NCI-H146 treated with DMSO at 0.1 percent for 48 hours (cell line): ENCODE results near the gene CFAP73.
A peak's percentile ranks its signal among the peaks of the same experiment; 100 is the strongest.

ENCODE experiments used
- DNase-seq: peaks from one replicate; lab custom pipeline; 2025; ENCODE audit not compliant: unreplicated experiment; lab: John Stamatoyannopoulos, UW

Gene CFAP73

DNA sequence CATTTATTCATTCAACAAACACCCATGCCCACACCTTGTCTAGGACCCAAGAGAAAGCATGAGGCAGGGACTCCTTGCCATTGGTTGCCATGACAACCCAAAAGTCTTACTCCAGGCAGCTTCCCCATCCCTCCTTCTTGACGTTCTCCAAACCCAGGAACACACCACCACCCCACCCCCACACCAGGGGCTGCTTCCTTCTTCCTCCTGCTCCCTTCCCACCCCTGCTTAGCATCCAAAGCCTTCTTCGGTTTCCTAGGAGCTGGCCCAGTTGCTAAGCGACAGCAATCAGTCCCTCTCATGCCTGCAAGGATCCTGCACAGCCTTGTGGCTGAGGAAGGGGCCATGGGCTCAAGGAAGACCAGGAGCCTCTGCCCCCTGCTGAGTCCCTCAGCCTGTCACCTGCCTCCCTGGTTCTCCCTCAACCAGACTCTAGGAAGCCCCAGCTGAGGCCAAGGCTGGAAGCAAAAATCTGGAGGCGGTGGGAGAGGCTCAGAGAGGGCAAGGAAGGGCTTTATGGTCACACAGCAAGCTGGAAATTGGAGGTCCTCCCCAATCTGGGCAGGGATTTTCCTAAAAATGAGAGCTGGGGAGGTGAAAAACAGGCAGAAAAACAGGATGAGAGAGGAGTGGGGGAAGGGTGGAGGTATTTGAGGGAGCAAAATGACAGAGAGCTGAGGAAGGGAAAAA is 29.4 kb upstream of the CFAP73 start:
- DNase-seq = no peak

DNA sequence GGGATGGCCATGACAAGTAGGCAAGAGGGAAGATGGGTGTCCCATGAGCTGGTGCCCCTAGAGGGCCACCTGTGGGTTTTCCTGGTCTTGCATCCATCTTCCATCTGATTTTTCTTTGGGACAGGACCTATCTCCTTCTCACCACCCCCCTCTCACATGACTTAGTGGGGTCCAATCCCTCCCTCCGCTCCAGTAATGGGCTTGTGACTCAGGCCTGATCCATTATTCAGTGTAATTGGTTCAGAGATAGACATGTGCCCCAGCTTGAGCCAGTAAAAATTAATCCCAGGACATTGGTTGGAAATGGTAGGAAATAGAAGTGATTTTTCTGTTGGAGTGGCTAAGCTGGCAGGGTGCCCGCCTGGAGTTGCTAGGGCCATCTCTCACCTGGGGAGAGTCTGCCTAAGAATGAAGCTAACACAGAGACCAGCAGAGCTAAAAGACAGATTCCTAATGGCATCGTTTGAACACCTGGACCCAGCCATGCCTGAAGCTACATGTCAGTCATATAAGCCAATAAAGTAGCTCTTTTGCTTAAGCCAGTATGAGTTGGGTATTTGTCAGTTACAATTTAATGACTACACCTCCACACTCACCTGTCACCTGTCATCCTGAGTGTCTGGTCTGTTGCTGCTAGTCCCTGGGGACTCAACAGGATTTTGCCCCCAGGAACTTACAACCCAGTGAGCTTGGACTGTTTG is 28.7 kb upstream of the CFAP73 start:
- peak; percentile 76 for DNase-seq

DNA sequence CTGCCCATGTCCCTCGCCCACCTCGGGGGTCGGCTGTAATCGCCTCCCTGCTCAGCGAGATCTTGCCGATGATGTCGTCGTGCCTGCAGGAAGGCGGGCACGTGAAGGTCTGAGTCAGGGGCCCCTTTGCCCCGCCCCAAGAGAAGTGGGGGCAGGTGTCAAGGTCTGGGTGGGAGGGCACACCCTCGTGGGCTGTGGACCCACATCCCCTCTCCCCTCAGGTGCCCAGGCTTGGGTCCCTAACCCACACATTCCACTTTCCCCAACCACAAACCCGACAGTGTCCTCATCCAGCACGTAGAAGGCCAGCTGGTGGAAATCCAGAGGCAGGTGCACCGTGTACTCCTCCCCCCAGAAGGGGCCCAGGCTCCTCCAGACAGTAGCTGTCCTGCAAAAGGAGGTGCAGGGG is 21.7 kb upstream of the CFAP73 start:
- no peak for DNase-seq

DNA sequence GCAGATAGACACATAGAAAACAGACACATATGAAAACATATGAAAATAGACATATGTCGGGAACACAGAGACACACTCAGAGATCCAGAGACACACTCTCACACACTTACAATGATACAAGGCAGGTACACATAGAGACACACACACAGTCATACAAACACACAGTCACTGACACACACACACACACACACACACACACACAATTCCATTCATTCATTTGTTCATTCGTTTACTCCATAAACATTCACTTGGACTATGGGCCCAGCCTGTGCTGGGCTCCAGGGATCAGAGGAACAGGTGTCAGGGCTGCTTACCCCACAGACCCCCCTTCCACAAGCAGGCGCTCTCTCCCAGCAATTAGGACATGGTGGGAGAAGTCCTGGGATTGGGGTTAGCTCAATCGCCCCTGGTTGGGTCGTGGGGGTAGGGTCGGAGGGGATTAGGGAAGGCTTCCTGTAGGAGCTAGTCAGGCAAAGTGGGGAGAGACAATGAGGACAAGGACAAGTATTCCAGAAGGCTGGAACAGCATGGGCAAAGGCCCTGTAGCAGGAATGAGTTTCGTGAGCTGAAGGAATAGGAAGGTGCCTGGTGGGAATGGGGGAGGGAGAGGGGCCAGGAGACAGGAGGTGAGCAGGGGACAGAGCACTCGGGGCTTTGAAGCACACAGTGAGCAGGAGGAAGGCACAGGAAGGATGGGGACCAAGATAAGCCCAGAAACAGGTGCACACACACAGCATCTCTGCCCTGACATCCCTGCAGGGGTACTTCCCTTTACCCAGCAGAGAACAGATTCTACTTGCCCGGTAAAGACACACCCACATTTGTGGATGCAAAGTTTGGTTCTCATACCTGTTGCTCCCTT is 20.5 kb upstream of the CFAP73 start:
- no peak for DNase-seq

DNA sequence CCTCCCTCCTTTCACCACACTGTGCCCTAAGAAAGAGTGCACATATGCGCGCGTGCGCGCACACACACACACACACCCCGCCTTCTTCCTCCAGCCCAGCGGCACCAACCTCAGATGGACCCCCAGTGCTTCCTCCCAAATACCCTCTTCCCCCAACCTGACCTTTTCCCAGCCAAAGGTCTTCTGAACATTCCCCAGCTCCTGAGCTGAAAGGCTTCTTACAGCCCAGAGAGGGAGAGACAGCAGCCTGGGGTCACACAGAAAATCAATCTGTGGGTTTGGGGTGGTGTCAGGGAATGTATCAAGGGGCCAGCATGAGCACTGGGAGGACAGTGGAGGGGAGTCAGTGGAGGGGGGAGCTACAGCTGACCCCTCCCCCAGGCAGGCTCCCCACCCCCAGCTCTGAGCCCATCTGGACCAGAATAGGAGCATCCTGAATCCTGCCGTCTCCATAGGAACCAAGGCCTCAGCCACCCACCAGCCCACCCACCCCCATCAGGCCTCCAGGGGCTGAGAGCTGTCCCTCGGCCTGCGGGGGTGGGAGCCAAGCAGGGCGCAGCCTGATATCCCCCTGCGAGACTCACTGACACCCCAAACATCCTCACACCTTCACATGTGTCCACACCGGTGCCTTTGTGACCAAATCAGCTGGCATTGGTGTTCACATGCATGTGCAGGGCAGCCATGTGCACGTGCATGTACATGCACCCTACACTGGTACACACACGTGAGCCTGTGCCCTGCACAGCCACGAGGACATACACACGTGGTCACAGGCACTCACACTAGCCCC is 19.7 kb upstream of the CFAP73 start:
- no peak for DNase-seq

DNA sequence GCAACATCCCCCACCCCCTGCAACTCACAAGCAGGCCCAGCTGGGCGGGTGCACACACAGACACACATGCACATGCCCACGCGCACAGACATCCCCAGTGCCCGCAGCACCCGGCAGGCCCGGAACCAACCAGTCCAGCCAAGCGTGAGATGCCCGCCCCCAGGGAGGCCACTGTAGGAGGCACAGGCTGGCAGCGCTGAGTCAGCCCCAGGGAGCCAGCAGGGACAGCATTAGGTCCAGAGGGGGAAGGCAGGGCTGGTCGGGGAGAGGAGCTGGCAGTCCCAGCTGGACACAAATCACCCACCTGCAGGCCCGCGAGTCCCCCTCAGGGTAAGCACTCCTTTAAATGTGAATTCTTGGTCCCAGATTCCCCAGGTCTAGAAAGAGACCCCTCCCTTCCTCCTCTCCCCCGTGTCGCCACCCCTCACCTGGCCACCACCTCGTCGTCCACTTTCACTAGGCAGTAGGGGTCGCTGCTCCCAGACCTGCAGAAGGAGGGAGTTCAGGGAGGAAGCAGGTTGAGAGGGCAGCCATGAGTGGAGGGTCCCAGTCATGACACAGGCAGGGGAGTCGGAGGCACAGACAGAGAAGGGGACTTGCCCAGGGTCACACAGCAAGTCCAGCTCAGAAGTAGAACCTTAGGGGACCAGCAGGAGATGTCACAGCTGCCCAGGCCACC is 18.9 kb upstream of the CFAP73 start:
- no peak for DNase-seq

DNA sequence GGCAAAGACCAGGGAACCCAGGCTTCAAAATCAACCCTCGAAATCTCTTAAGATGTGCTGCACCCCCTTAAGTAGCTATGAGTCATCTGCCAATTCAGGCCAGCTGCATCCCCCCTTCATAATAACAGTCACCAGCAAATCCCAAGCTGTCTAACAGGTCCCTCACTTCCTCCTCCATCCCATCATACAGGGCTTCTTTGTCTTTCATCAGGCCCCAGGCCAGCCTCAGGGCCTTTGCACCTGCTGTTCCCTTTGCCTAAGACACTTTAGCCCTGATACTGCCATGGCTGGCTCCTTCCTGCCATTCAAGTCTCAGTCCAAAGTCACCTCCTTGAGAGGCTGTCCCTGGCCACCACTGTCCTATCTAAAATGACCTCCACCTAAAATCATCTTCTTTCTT is 18.0 kb upstream of the CFAP73 start:
- no peak for DNase-seq

DNA sequence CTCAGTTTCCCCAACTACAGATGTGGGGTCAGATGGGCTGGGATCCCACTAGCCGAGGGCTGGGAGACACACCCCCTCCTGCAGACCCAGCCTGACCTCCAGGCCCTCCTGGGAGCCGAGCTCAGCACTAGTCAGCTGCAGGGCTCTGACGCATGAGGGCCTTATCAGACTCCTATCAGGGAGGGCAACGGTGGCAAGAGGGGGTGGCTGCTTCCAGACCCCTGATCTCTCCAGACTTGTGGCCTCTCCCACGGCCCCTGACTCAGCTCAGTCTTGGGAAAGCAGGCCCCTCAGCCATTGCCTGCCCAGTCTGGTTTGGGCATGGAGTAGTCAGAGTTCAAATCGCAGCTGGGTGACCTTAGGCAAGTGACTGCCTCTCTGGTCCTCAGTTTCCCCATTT is 16.5 kb upstream of the CFAP73 start:
- DNase-seq = no peak

DNA sequence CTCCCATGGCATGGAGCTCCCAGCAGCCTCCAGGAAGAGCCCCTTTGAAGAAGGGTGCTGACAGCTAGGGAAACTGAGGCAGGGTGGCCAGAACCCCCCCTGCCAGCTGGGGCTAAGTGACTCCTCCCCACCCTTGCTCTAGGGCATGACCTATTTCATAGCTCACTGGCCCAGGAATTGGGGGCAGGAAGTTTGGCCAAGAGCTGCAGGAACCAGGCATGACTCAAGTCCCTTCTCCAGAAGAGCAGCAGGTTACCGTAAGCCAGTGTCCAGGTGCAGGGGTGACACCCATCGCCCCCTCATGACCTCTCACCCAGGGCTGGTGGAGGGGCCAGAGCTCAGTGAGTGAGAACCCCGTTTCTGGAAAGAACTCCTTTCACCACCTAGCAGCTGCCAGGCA is 15.9 kb upstream of the CFAP73 start:
- no peak for DNase-seq

DNA sequence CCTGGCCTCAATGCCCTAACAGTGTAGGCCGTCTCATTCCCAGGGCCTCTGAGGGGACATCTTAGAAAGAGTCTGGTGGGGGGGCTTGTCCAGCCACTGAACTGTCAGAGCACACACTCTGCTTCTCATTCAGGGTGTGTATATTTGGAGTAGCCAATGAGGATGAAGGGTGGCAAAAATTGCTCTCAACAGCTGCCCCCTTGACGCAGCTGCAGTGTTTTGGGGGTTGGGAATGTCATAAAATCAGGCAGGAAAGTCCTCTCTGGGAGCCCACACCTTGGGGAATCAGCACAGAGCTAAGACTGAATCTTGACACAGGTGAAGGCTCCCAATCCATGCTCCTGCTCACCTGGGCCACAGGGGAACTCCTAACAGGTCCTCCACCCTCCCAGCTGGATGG is 15.5 kb upstream of the CFAP73 start:
- DNase-seq = no peak

DNA sequence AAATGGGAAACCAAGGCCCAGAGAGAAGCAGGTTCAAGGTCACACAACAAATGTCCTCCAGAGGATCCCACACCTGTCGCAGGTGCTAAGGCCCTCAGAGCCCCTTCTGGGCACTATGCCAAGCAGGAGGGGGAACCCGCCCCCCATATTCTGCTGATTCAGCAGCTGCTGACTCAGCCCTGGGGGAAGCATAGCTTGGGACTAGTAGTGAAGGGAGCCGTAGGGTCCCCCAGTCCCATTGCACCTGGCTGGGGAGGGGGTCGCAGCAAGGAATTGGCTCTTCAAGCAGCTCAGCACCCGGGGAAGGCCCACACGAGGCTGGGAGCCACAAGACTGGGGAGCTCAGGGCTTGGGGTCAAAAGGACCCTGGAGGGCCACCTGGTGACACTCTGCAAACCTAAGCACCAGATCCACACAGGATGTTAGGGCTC is 15.0 kb upstream of the CFAP73 start:
- DNase-seq = no peak

DNA sequence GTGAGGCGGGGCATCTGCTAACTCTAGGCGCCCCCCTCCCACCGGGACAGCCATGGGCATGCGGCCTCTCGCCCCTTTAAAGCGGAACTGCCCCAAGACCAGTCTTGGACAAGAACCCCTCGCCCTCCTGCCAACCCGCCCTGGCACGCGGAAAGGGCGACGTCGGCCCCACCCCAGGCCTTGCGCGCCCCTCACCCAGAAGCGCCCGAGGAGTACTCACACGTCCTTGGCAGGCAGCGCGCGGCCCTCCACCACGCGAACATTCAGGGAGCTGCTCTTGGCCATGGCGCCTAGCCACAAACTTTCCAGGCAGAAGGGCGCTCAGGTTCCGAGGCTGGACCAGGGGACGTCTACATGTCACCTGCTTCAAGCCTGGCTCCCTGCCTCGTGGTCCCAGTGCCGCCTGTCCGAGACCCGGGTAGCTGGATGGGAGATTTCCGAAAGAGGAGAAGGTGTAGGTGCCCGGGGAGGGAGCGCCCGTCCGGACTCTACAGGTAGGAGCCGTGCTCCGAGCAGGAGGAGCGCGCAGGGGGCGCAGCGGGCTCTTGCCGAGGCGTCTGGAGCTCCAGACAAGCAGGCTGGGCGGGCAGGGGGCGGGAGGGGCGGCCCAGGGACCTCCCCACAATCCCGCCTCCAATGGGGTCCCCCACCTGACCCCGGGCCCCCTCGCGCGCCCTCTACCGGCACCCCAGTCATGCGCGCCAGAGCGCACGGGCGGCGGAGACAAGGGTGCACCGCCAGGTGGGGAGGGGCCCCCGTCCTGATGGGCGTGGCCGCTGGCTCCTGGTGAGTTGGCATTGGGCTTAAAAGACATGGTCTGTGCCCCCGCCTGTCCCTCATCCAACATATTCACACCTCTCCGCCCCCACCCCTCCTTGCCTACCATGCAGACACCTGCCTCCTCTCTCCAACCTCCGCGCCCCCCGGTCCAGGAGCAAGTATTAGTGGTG is 14.1 kb upstream of the CFAP73 start, which contains the start of gene RASAL1:
RASAL1 (minus strand) TSS at position 584 of the 950 bp plus-strand sequence; CDS start at position 285, 299 bp downstream.
- peak; percentile 80 for DNase-seq

DNA sequence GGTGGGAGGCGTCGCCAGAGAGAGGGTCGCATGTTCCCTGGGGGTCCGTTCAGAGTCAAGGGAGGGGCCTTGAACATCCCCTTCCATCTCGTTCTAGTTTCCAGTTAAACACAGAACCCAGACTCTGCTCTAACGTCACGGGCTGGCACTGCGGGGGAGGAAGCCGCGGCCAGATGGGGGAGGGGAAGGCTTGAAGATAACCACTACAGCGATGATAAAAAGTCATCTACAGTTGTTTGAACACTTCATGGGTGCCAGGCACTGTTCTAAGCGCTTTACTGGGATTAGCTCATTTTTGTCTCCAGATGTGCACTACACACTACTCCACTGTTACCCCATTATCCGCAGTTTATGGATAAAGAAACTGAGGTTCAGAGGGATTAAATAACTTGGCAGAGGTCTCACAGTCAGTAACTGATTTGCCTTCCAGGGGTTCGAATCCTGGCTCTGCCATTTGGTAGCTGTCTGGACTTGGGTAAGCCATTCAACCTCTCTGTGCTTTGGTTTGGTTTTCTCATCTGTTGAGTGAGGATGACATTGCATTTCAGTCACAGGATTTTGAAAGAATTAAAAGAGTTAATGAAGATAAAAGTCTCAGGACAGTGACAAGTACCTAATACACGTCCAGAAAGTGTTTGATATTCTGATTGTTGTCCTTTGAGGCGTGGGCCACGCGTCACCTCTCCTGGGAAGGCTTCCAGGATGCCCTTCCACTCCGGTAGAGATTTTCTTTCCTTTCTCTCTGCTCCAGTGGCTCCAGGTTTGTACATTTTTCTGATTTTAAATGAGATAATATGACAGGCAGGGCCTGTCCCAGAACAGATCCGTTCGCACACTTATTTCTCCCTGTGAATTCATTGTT is 13.2 kb upstream of the CFAP73 start:
- DNase-seq = no peak

DNA sequence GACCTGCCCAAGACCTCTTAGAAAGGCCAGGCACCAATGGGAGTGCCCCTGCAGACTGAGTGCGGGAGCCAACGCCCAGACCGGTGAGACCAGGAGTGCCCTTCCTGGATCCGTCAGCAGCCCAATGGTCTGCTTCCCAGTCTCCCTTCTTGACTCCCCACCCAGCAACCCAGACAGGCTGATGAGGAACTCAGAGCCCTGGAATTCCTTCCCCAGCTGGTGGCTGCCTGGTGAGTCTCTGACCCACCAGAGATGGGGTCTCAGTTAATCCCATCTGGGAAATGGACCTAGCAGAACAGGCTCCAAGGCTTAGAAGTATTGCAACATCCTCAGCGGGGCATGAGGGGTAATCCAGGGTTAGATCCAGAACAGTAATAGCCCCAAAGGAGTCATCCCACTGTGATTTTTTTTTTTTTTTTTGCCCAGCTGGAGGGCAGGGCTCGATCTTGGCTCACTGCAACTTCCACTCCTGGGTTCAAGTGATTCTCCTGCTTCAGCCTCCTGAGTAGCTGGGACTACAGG is 12.5 kb upstream of the CFAP73 start:
- DNase-seq = no peak

DNA sequence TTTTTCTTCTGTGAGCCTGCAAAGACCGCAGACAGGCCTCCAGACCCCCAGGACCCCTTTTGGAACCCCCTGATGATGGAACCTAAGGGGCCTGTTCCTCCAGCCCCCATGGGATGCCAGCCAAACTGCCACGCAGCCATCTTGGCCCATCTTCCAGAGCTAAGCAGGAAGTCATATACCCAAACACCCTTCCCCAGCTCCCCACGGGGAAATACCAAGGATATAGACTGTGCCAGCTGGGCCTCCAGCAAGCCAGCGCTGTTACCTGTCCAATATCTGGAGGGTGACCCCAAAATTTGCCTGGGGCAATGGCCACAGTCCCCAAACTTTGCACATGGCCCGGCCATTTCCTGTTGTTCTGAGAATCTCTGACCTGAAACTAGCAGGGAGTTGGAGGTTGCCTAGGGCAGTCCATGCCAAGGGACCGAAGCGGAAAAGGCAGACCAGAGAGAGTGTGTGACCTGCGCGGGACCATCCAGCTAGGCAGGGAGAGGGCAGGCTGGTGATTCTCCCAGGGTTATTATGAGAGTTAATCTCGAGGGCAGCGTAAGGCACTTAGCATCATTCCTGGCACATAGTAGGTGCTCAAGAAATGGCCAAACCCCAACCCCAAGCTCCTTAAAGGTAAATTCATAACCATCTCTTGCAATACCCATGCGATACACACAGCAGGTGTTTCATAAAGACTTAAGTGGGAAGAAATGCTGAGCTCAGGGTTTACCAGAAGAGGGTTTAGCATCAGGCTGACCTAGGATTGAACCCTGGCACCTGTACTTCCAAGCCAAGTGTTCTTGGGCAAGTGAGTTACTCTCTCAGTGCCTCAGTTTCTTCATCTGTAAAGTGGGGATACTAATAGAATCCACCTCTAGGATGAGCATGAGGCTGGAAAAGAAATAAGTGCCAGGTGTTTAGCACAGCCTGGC is 11.4 kb upstream of the CFAP73 start:
- no peak for DNase-seq

DNA sequence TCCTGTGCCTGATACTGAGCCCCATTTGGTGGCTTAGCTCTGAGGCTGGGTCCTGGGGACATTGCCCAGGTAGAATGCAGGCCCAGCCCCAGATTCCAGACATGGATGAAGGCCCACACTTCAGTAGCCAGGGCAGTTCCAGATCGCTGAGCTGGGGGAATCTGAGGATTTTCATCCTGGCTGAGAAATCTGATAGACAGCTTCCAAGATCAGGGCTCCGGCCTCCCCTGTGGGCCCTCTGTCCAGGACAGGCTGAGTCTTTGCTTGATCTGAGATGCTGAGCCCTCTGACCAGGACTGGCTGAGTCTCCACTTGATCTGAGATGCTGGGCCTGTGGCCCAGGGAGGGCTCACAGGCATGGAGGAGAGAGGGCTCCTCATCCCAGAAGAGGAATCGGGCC is 10.7 kb upstream of the CFAP73 start:
- no peak for DNase-seq

DNA sequence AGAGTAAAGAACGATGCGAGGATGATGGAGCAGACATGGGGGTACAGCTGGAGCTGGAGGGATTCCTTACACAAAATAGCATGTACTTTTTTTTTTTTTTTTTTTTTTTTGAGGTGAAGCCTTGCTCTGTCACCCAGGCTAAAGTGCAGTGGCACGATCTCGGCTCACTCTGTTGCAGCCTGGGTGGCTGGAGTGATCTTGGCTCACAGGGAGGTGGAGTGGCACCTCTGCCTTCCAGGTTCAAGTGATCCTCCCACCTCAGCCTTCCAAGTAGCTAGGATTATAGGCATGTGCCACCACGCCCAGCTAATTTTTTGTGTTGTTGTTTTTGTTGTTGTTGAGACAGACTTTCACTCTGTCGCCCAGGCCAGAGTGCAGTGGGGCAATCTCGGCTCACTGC is 8.8 kb upstream of the CFAP73 start:
- no peak for DNase-seq
